SK-N-SH treated with all-trans-retinoic acid at 6 μM for 48 hours (cell line): ENCODE results near the gene MMP19.

Experiments used
- ATAC-seq: fragments of 200-7000 bp; cut with Tn5 transposase; 3 replicates; pipeline ENCODE4 v1.9.1; 2020; ENCODE audit warnings: mild to moderate bottlenecking, moderate library complexity
- ARNTL ChIP-seq: fragments of 450-650 bp; formaldehyde crosslinking; IDR thresholded peaks from 2 replicates; pipeline ENCODE4 v1.5.0; 2020; ENCODE audit warnings: low read depth, mild to moderate bottlenecking, moderate library complexity, borderline replicate concordance
- BACH2 ChIP-seq: fragments of 250-450 bp; sonication (Bioruptor Pico); IDR thresholded peaks from 2 replicates; pipeline ENCODE4 v1.9.0; 2021; ENCODE audit warnings: mild to moderate bottlenecking, borderline replicate concordance
- CSDC2 ChIP-seq: fragments of 250-450 bp; sonication (Bioruptor Pico); IDR thresholded peaks from 2 replicates; pipeline ENCODE4 v1.5.0; 2020; ENCODE audit warnings: mild to moderate bottlenecking, moderate library complexity
- ESRRG ChIP-seq: fragments of 250-450 bp; sonication (Bioruptor Pico); IDR thresholded peaks from 2 replicates; pipeline ENCODE4 v1.6.1; 2021; ENCODE audit warnings: mild to moderate bottlenecking
- GLIS3 ChIP-seq: fragments of 250-450 bp; sonication (Bioruptor Pico); IDR thresholded peaks from 2 replicates; pipeline ENCODE4 v1.5.0; 2020; ENCODE audit warnings: mild to moderate bottlenecking, moderate library complexity
- OSR1 ChIP-seq: fragments of 250-450 bp; sonication (Bioruptor Pico); IDR thresholded peaks from 2 replicates; pipeline ENCODE4 v1.8.0; 2022; ENCODE audit warnings: moderate library complexity, mild to moderate bottlenecking, inconsistent platforms
- PPARA ChIP-seq: fragments of 250-450 bp; sonication (Bioruptor Pico); IDR thresholded peaks from 2 replicates; pipeline ENCODE4 v1.5.0; 2020; ENCODE audit warnings: mild to moderate bottlenecking, borderline replicate concordance
- RARB ChIP-seq: fragments of 250-450 bp; sonication (Bioruptor Pico); IDR thresholded peaks from 2 replicates; pipeline ENCODE4 v1.8.0; 2021; ENCODE audit warnings: mild to moderate bottlenecking, moderate library complexity
- SNAI2 ChIP-seq: fragments of 250-450 bp; sonication (Bioruptor Pico); IDR thresholded peaks from 2 replicates; pipeline ENCODE4 v1.5.0; 2020; ENCODE audit warnings: mild to moderate bottlenecking, moderate library complexity
- TCF4 ChIP-seq: fragments of 250-450 bp; sonication (Bioruptor Pico); IDR thresholded peaks from 2 replicates; pipeline ENCODE4 v1.8.0; 2021; ENCODE audit warnings: mild to moderate bottlenecking, moderate library complexity, borderline replicate concordance
- TOX ChIP-seq: fragments of 250-450 bp; sonication (Bioruptor Pico); IDR thresholded peaks from 2 replicates; pipeline ENCODE4 v1.8.0; 2021; ENCODE audit warnings: mild to moderate bottlenecking, moderate library complexity, borderline replicate concordance
- ZC3H10 ChIP-seq: fragments of 250-450 bp; sonication (Bioruptor Pico); IDR thresholded peaks from 2 replicates; pipeline ENCODE4 v1.5.1; 2021; ENCODE audit warnings: mild to moderate bottlenecking, moderate library complexity
- ZFP3 ChIP-seq: fragments of 250-450 bp; sonication (Bioruptor Pico); IDR thresholded peaks from 2 replicates; pipeline ENCODE4 v1.5.0; 2020; ENCODE audit warnings: mild to moderate bottlenecking, moderate library complexity
- ZFP30 ChIP-seq: fragments of 450-650 bp; formaldehyde crosslinking; IDR thresholded peaks from 2 replicates; pipeline ENCODE4 v1.5.0; 2022; ENCODE audit warnings: mild to moderate bottlenecking, moderate library complexity
- ZNF565 ChIP-seq: fragments of 450-650 bp; formaldehyde crosslinking; conservative IDR thresholded peaks from 2 replicates; pipeline ENCODE4 v1.5.0; 2020; ENCODE audit warnings: low read depth, mild to moderate bottlenecking, moderate library complexity
- ZNF8 ChIP-seq: fragments of 450-650 bp; formaldehyde crosslinking; IDR thresholded peaks from 2 replicates; pipeline ENCODE4 v1.5.0; 2020; ENCODE audit warnings: mild to moderate bottlenecking, moderate library complexity
- TF ChIP-seq, protein P1 (sequence below): fragments of 250-450 bp; sonication (Bioruptor Pico); IDR thresholded peaks from 2 replicates; pipeline ENCODE4 v1.8.0; 2021; ENCODE audit warnings: low read depth, mild to moderate bottlenecking, moderate library complexity, borderline replicate concordance
- TF ChIP-seq, protein P2 (sequence below): fragments of 250-450 bp; sonication (Bioruptor Pico); IDR thresholded peaks from 2 replicates; pipeline ENCODE4 v1.5.1; 2021; ENCODE audit warnings: mild to moderate bottlenecking, moderate library complexity
- TF ChIP-seq, protein P3 (sequence below): fragments of 250-450 bp; sonication (Bioruptor Pico); IDR thresholded peaks from 2 replicates; pipeline ENCODE4 v1.8.0; 2020; ENCODE audit warnings: mild to moderate bottlenecking, moderate library complexity, borderline replicate concordance
- TF ChIP-seq, protein P4 (sequence below): fragments of 250-450 bp; sonication (Bioruptor Pico); IDR thresholded peaks from 2 replicates; pipeline ENCODE4 v1.5.1; 2020; ENCODE audit warnings: low read depth, mild to moderate bottlenecking, moderate library complexity
- TF ChIP-seq, protein P5 (sequence below): fragments of 250-450 bp; sonication (Bioruptor Pico); IDR thresholded peaks from 2 replicates; pipeline ENCODE4 v1.5.0; 2020; ENCODE audit warnings: mild to moderate bottlenecking, moderate library complexity

Gene MMP19

DNA sequence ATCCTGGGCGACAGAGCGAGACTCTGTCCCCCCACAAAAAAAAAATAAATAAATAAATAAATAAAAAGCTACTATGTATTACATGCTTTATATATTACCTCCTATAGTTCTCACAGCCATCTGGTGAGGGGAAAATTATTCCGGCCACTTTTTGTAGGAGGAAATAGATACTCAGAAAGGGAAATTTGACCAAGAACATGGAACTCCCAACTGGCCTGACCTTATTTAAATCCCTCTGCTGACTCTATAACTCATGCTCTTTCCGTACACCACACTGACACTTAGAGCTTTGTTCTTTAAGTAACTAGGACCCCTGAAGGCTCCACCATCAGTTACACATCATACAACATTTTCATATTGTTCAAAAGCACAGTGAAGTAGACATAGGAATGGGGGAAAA is 2.2 kb upstream of the MMP19 start (continued):
- TF ChIP-seq, protein P1, sequence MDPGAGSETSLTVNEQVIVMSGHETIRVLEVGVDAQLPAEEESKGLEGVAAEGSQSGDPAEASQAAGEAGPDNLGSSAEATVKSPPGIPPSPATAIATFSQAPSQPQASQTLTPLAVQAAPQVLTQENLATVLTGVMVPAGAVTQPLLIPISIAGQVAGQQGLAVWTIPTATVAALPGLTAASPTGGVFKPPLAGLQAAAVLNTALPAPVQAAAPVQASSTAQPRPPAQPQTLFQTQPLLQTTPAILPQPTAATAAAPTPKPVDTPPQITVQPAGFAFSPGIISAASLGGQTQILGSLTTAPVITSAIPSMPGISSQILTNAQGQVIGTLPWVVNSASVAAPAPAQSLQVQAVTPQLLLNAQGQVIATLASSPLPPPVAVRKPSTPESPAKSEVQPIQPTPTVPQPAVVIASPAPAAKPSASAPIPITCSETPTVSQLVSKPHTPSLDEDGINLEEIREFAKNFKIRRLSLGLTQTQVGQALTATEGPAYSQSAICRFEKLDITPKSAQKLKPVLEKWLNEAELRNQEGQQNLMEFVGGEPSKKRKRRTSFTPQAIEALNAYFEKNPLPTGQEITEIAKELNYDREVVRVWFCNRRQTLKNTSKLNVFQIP = no peak
- TF ChIP-seq ZNF8 (CRISPR knock-in tag) = no peak
- no peak for TF ChIP-seq TCF4
- TF ChIP-seq, protein P2, sequence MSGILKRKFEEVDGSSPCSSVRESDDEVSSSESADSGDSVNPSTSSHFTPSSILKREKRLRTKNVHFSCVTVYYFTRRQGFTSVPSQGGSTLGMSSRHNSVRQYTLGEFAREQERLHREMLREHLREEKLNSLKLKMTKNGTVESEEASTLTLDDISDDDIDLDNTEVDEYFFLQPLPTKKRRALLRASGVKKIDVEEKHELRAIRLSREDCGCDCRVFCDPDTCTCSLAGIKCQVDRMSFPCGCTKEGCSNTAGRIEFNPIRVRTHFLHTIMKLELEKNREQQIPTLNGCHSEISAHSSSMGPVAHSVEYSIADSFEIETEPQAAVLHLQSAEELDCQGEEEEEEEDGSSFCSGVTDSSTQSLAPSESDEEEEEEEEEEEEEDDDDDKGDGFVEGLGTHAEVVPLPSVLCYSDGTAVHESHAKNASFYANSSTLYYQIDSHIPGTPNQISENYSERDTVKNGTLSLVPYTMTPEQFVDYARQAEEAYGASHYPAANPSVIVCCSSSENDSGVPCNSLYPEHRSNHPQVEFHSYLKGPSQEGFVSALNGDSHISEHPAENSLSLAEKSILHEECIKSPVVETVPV = no peak

DNA sequence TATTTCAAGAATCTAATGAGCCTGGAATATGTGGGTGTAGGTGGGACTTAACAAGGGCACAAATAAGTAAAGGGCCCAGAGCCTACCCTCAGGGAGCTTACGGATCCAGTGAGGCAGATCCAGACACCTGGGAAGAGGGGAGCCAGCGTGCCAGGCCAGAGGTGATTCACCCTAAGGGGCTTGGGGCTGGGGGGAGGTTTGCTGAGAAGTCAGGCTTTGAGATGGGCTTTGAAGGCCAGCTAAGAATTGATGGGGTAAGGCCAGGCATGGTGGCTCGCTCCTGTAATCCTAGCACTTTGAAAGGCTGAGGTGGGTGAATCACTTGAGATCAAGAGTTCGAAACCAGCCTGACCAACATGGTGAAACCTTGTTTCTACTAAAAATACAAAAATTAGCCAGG is 695 bp upstream of the MMP19 start:
- ATAC-seq = no peak
- TF ChIP-seq, protein P3, sequence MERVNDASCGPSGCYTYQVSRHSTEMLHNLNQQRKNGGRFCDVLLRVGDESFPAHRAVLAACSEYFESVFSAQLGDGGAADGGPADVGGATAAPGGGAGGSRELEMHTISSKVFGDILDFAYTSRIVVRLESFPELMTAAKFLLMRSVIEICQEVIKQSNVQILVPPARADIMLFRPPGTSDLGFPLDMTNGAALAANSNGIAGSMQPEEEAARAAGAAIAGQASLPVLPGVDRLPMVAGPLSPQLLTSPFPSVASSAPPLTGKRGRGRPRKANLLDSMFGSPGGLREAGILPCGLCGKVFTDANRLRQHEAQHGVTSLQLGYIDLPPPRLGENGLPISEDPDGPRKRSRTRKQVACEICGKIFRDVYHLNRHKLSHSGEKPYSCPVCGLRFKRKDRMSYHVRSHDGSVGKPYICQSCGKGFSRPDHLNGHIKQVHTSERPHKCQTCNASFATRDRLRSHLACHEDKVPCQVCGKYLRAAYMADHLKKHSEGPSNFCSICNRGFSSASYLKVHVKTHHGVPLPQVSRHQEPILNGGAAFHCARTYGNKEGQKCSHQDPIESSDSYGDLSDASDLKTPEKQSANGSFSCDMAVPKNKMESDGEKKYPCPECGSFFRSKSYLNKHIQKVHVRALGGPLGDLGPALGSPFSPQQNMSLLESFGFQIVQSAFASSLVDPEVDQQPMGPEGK = no peak
- TF ChIP-seq PPARA (CRISPR knock-in tag) = no peak
- no peak for TF ChIP-seq ZC3H10 (CRISPR knock-in tag)
- TF ChIP-seq, protein P4, sequence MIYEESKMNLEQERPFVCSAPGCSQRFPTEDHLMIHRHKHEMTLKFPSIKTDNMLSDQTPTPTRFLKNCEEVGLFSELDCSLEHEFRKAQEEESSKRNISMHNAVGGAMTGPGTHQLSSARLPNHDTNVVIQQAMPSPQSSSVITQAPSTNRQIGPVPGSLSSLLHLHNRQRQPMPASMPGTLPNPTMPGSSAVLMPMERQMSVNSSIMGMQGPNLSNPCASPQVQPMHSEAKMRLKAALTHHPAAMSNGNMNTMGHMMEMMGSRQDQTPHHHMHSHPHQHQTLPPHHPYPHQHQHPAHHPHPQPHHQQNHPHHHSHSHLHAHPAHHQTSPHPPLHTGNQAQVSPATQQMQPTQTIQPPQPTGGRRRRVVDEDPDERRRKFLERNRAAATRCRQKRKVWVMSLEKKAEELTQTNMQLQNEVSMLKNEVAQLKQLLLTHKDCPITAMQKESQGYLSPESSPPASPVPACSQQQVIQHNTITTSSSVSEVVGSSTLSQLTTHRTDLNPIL (CRISPR knock-in tag) = no peak
- TF ChIP-seq ZFP30 = no peak
- no peak for TF ChIP-seq CSDC2 (CRISPR knock-in tag)
- TF ChIP-seq, protein P5, sequence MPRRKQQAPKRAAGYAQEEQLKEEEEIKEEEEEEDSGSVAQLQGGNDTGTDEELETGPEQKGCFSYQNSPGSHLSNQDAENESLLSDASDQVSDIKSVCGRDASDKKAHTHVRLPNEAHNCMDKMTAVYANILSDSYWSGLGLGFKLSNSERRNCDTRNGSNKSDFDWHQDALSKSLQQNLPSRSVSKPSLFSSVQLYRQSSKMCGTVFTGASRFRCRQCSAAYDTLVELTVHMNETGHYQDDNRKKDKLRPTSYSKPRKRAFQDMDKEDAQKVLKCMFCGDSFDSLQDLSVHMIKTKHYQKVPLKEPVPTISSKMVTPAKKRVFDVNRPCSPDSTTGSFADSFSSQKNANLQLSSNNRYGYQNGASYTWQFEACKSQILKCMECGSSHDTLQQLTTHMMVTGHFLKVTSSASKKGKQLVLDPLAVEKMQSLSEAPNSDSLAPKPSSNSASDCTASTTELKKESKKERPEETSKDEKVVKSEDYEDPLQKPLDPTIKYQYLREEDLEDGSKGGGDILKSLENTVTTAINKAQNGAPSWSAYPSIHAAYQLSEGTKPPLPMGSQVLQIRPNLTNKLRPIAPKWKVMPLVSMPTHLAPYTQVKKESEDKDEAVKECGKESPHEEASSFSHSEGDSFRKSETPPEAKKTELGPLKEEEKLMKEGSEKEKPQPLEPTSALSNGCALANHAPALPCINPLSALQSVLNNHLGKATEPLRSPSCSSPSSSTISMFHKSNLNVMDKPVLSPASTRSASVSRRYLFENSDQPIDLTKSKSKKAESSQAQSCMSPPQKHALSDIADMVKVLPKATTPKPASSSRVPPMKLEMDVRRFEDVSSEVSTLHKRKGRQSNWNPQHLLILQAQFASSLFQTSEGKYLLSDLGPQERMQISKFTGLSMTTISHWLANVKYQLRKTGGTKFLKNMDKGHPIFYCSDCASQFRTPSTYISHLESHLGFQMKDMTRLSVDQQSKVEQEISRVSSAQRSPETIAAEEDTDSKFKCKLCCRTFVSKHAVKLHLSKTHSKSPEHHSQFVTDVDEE (CRISPR knock-in tag) = no peak
- no peak for TF ChIP-seq OSR1 (CRISPR knock-in tag)
- TF ChIP-seq ESRRG (CRISPR knock-in tag) = no peak
- TF ChIP-seq SNAI2 (CRISPR knock-in tag) = no peak
- no peak for TF ChIP-seq GLIS3 (CRISPR knock-in tag)
- no peak for TF ChIP-seq RARB
- TF ChIP-seq ZFP3 (CRISPR knock-in tag) = no peak
- TF ChIP-seq ARNTL (CRISPR knock-in tag) = no peak

DNA sequence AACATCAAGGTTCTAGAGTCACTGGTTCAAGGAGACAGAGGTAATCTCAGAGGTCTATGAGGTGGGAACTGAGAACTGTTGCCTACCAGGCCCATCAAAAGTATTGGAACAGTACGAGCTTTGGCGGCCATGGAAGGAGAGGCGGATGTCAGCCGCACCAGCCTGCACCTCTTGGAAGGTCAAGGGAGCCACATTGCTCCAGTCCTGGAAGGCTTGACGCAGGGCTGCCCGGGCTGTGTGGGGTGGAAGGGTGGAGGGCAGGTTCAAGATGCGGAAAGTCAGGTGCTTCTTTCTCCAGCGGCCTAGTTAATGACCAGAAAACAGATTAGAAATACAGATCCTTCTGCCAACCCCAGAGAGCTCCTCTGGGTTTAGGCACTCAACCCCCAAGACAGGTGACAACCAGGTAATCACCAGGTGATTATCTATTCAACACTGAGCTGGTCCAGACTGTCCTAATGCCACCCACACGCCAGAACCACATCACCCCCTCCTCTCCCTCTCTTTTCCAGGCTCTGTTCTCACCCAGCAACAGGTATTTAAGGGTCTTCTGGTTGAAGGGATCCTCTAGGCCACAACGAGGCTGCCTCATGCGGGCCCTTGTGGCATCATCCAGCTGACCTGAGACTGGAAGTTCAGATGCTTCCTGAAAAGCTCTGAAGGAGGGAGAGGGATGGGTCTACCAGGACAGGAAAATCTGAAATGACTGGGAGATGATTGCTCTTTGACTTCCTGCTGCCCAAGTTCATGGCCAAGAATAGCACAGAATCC is 2.0 kb downstream of the MMP19 start:
- ATAC-seq = no peak
- TF ChIP-seq BACH2 (CRISPR knock-in tag) = no peak
- TF ChIP-seq ZFP3 (CRISPR knock-in tag) = no peak
- no peak for TF ChIP-seq TOX (CRISPR knock-in tag)
- no peak for TF ChIP-seq RARB
- no peak for TF ChIP-seq ESRRG (CRISPR knock-in tag)
- TF ChIP-seq ZNF565 (CRISPR knock-in tag) = no peak
- TF ChIP-seq GLIS3 (CRISPR knock-in tag) = no peak
- no peak for TF ChIP-seq PPARA (CRISPR knock-in tag)
- no peak for TF ChIP-seq OSR1 (CRISPR knock-in tag)
- no peak for TF ChIP-seq ZNF8 (CRISPR knock-in tag)
- TF ChIP-seq, protein P1 = no peak
- no peak for TF ChIP-seq TCF4
- TF ChIP-seq SNAI2 (CRISPR knock-in tag) = no peak
- TF ChIP-seq CSDC2 (CRISPR knock-in tag) = no peak
- no peak for TF ChIP-seq ZFP30
- TF ChIP-seq, protein P2 = no peak
- TF ChIP-seq, protein P5 (CRISPR knock-in tag) = no peak
- TF ChIP-seq ZC3H10 (CRISPR knock-in tag) = no peak
